ENCODE data around the gene FASN.

The FASN gene

GRCh38 chr17:82118168-82118814, 20.3 kb upstream of the FASN start:
- no peak for DNase-seq

GRCh38 chr17:82117139-82118090, 19.4 kb upstream of the FASN start:
- no peak for DNase-seq

- no peak for DNase-seq
Measured at GRCh38 chr17:82116246-82116645, 18.2 kb upstream of the FASN start.

DNA sequence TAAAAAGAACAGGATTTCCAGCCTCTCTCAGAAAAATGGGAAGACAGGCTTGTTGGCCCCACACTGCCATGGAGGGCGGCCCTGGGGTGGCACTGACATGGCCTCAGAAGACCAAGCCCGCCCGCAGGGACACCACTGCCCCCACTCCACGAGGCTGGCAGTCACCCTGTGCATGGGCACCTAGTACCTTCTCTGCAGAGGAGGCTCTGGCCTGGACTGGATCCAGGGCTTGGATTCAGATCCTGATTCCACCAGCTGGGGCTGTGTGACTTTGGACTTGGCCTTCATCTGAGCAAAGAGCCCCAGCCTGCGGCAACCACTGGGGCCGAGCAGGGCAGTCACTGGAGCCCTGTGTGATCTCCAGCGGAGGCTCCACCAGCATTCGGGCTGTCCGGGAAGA, 16.8 kb upstream of the FASN start:
- DNase-seq = no peak

- no peak for DNase-seq
Measured at GRCh38 chr17:82114447-82114846, 16.4 kb upstream of the FASN start.

- DNase-seq = no peak
Measured at GRCh38 chr17:82113941-82114340, 15.9 kb upstream of the FASN start.

- DNase-seq = no peak
Measured at GRCh38 chr17:82113422-82113821, 15.4 kb upstream of the FASN start.

DNA sequence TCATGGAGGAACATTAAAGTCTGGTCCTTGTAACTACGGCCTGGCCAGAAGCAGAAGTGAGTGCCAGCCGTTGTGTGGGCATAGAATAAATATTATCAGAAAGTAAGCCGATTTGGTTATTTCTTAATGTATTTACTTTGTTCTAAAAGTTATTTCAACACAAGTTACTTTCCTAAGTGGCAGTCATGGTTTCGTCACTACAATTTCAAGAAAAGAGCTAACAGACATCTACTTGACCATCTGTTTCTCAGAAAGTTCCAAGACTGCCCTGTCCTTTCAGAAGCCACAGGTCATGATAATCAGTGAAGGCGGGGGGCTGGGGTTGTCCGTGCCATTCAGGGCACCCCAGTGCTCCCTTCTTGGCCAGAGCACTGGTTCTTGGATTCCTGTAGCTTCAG, 14.9 kb upstream of the FASN start:
- no peak for DNase-seq

GRCh38 chr17:82112181-82112913, 14.3 kb upstream of the FASN start:
- DNase-seq = no peak

DNA sequence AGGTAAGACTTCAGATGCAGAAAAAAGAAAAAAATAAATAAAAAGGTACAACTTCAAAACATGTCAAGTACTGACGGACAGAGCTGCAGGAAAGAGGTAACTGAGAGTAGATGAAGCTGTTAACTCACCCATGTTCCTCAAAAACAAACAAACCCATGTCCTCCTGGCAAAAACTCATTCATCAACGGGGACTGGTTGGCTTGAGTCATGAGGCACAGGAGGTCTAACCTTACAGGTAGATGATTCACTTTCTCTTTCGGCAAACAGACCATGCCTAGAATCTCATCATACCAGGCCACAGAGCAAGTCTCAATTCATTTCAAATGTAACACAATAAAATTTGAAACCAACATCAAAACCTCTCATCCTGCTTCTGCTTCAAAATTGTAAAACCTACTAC, 12.3 kb upstream of the FASN start:
- DNase-seq = no peak

DNA sequence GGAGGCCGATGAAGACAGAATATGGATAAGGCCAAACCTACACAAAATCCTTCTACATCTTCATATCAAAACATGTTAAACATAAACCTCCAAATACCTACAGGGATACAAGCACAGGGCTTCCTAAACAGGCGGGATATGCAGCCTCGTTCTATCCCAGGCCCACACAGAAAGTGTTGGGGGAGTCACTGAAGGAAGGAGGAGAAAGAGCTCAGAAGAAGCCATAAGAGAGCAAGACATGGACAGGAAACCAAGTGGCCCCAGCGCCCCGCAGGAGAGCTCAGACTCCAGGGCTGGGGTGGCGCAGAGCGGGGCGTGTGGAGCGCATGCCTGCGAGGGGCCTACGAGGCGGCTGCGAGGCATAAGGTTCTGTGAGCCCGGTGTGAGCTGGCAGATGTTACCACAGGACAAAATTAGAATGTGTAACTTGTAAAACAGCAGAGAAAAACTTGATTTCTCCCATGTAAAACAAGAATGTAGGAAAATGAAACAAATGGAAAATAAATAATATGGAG, 11.0 kb upstream of the FASN start:
- DNase-seq = no peak

GRCh38 chr17:82108496-82108945, 10.5 kb upstream of the FASN start:
- DNase-seq = peak; percentile 43

DNA sequence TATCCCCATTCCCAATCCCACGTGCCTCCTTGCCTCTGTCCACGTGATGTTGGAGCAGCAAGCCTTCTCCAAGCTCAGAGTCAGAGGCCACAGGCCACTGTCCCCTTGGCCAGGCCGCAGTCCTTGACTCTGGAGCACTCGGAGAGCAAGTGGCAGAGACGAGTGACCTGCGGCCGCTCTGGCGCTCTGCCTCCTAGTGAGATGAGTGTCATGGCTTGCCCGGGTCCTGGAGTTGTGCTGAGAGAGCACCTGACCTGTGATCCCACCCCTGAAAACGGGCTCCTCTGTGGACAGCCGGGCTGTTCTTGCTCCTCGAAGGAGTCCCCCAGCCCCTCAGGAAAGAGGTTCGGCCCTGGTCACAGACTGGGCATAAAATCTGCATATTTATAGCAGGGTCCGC, 10.0 kb upstream of the FASN start:
- no peak for DNase-seq

- DNase-seq = no peak
Measured at GRCh38 chr17:82107341-82107860, 9.4 kb upstream of the FASN start.

- DNase-seq = no peak
Measured at GRCh38 chr17:82106688-82107305, 8.8 kb upstream of the FASN start.

- DNase-seq = no peak
Measured at GRCh38 chr17:82105882-82106687, 8.0 kb upstream of the FASN start.

- no peak for DNase-seq
Measured at GRCh38 chr17:82105417-82105881, 7.4 kb upstream of the FASN start.

DNA sequence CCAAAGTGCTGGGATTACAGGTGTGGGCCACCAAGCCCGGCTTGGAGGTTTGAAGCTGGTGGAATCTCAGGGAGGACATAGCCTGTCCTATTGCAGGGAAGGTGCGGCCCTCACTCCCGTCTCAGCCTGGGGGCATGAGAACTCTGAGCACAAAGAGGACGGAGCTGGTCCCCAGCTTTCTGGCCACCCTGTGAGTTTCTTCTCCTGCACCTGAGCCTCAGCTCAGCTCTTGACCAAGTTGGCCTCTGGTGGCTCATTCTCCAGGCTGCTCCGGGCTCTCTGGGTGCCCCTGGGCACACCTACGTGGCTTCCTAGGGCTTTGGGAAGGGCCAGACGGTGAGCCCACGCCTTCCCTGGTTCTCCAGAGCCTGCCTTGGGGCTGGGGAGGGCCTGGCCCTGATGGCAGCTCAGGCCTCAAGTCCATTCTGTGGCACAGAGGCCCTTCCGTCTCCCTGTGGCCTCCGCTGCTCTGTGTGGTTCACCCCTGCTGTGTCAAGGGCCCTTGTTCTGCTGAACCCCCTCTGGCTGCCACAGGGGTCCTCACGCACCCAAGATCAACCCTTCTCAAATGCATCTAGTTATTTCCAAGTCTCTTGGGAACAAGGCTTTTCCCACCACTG, 6.9 kb upstream of the FASN start:
- no peak for DNase-seq

- DNase-seq = peak; percentile 63
Measured at GRCh38 chr17:82103553-82104451, 5.8 kb upstream of the FASN start.

Measured in right kidney (tissue), 1 donor.